Ishikawa (cell line): ENCODE data around the gene GLI3.

Experiments used
- CREB1 ChIP-seq: IDR thresholded peaks from 2 replicates; pipeline ENCODE4 v1.6.1; 2012; ENCODE audit warnings: low read depth
- EGR1 ChIP-seq: IDR thresholded peaks from 2 replicates; pipeline ENCODE4 v1.6.1; 2012
- EP300 ChIP-seq: IDR thresholded peaks from 2 replicates; pipeline ENCODE4 v1.6.1; 2012; ENCODE audit warnings: borderline replicate concordance
- RAD21 ChIP-seq: IDR thresholded peaks from 2 replicates; pipeline ENCODE4 v1.6.1; 2012; ENCODE audit warnings: low read depth
- TAF1 ChIP-seq: IDR thresholded peaks from 2 replicates; pipeline ENCODE4 v1.6.1; 2012; ENCODE audit warnings: low read depth, mild to moderate bottlenecking
- TEAD4 ChIP-seq: IDR thresholded peaks from 2 replicates; pipeline ENCODE4 v1.6.1; 2012
- YY1 ChIP-seq: IDR thresholded peaks from 2 replicates; pipeline ENCODE4 v1.6.1; 2012; ENCODE audit warnings: low read depth
- ZBTB7A ChIP-seq: IDR thresholded peaks from 2 replicates; pipeline ENCODE4 v1.6.1; 2012; ENCODE audit warnings: low read depth
- TF ChIP-seq, protein P1 (sequence below): IDR thresholded peaks from 2 replicates; pipeline ENCODE4 v1.6.1; 2012; ENCODE audit warnings: low read depth, mild to moderate bottlenecking
- TF ChIP-seq, protein P2 (sequence below): IDR thresholded peaks from 2 replicates; pipeline ENCODE4 v1.6.1; 2012

DNA sequence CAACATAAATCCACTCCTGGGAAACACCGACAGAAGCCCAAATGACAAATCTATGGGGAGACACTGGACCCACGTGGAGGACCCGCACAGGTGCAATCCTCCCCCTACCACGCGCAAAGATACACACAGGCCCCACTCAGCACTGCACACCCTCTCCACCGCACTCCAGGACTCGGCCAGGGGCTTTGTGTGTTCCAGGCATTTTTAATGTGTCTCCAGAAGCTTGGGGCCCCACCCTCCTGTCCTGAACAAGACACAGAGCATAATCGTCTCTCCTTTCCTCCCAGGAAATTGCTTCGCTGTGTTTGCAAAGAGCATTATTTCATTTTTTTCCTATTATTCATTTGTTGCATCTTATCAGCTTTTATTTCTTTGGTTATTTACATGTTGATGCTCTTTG, 82.8 kb downstream of the GLI3 start:
- TF ChIP-seq, protein P1, sequence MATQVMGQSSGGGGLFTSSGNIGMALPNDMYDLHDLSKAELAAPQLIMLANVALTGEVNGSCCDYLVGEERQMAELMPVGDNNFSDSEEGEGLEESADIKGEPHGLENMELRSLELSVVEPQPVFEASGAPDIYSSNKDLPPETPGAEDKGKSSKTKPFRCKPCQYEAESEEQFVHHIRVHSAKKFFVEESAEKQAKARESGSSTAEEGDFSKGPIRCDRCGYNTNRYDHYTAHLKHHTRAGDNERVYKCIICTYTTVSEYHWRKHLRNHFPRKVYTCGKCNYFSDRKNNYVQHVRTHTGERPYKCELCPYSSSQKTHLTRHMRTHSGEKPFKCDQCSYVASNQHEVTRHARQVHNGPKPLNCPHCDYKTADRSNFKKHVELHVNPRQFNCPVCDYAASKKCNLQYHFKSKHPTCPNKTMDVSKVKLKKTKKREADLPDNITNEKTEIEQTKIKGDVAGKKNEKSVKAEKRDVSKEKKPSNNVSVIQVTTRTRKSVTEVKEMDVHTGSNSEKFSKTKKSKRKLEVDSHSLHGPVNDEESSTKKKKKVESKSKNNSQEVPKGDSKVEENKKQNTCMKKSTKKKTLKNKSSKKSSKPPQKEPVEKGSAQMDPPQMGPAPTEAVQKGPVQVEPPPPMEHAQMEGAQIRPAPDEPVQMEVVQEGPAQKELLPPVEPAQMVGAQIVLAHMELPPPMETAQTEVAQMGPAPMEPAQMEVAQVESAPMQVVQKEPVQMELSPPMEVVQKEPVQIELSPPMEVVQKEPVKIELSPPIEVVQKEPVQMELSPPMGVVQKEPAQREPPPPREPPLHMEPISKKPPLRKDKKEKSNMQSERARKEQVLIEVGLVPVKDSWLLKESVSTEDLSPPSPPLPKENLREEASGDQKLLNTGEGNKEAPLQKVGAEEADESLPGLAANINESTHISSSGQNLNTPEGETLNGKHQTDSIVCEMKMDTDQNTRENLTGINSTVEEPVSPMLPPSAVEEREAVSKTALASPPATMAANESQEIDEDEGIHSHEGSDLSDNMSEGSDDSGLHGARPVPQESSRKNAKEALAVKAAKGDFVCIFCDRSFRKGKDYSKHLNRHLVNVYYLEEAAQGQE: no peak
- TF ChIP-seq YY1 (no peak), ZBTB7A (no peak), TAF1 (no peak), EP300 (no peak), RAD21 (no peak), CREB1 (no peak), EGR1 (no peak), TEAD4 (no peak)
- TF ChIP-seq, protein P2, sequence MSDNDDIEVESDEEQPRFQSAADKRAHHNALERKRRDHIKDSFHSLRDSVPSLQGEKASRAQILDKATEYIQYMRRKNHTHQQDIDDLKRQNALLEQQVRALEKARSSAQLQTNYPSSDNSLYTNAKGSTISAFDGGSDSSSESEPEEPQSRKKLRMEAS: no peak
